ENCODE data around the gene C3orf22.
"Not testable (repeated sequence)": the region's sequence is repeated elsewhere in the genome, so short reads cannot be mapped to it uniquely, and the experiment has no call there.

Gene C3orf22

GRCh38 chr3:126542340-126543241, 16.1 kb downstream of the C3orf22 start:
- no peak for DNase-seq

- DNase-seq = no peak
Observed at GRCh38 chr3:126541628-126542339, 16.9 kb downstream of the C3orf22 start.

GRCh38 chr3:126540951-126541627, 17.6 kb downstream of the C3orf22 start:
- DNase-seq = no peak

GRCh38 chr3:126540342-126540849, 18.3 kb downstream of the C3orf22 start:
- DNase-seq = no peak

- no peak for DNase-seq
Observed at GRCh38 chr3:126539558-126540250, 19.0 kb downstream of the C3orf22 start.

DNA sequence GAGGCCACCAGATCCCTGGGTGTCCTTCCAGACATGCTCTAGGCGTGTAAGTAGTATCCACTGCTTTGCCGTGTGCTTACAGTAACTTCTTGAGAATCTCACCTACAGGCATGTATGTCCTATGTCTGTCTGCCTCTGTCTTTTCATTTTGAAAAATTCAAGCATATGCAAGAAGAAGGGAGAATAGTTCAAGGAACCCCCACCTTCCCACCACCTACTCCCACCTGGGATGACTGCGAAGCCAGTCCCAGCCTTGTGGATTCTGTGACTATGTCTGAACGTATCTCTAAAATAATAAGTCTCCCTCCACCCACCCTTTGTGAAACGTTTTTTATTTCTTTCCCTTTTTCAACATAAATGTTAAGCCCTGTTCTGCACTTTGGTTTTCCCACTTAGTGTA, 19.8 kb downstream of the C3orf22 start:
- no peak for DNase-seq

DNA sequence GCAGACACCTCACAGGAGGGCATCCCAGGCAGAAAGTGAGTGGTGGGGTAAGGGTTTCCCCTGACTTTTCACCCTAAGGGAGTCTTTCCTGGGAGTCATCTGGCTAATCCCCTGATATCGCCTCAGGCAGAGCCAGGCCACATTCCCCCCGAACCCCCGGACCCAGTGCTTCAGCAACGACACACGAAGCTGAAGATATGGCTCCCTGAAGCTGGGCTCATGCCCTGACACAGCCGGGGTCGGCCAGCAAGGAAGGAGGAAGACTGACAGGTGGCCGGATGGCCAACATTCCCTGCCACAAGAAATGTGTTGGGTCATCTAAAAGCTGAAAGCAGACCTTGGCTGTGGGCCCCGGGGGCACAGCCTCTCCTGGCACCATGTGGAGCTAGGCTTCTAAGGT, 20.4 kb downstream of the C3orf22 start:
- no peak for DNase-seq

- DNase-seq = no peak
Observed at GRCh38 chr3:126537730-126538281, 20.9 kb downstream of the C3orf22 start.

- no peak for DNase-seq
Observed at GRCh38 chr3:126537116-126537729, 21.5 kb downstream of the C3orf22 start.

GRCh38 chr3:126536126-126536525, 22.6 kb downstream of the C3orf22 start:
- no peak for DNase-seq

DNA sequence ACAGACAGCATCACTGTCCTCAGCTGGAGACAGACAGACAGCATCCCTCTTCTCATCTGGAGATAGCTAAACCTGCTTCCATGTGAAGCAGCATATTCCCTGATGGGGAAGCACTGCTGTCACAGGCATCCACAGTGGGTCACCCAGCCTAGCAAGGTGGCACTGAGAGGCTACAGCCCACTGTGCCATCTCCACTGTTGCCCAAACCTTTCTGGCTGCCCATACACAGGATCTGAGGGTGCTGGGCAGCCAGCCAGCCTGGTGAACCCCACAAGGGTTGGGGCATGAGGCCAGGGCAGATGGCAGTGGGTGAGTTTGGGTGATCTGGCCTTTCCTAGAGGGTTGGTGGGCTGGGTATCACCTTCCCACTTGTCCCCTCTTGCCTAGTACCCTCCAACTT, 23.1 kb downstream of the C3orf22 start:
- no peak for DNase-seq

- not testable (repeated sequence) for DNase-seq
Observed at GRCh38 chr3:126534716-126535115, 24.0 kb downstream of the C3orf22 start.

- no peak for DNase-seq
Observed at GRCh38 chr3:126533506-126533905, 25.2 kb downstream of the C3orf22 start.

- DNase-seq = no peak
Observed at GRCh38 chr3:126531051-126531330, 27.7 kb downstream of the C3orf22 start.

- DNase-seq = no peak
Observed at GRCh38 chr3:126530171-126531050, 28.3 kb downstream of the C3orf22 start.

- DNase-seq = no peak
Observed at GRCh38 chr3:126529585-126530170, 29.1 kb downstream of the C3orf22 start.

DNA sequence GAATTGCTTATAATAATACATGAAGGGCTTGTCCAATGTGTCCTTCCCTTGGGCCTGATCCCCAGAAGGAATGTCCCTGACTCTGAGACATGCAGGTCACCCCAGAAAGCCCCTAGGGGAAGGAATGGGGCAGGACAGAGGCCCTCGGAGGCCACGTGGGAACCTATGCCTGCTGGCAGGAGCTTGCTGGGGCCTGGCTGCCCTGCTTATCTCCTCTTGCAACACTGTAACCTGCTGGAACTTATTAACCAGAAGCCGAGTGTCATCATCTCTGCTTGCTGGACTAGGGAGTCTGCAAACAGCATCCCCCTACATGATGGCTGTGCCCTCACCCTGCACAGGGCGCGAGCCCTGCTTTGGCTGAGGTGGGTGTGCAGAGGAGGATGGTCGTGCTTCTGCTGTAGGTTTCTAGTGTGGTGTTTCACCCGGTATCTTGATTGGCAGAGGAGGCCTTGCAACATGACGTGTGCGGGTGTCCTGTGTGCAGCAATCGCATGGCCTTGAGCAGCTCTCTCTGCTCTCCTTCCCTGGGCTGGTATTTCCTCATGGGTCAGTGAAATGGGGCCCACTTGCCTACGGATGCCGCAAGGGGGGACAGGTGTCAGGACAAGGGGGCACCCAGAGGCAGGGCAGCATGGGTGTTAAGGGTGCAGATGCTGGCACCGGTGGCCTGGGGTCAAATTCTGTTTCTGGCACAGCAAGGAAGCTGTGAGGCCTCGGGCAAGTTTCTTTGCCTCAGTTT, 29.8 kb downstream of the C3orf22 start:
- no peak for DNase-seq

- no peak for DNase-seq
Observed at GRCh38 chr3:126528419-126528799, 30.3 kb downstream of the C3orf22 start.

GRCh38 chr3:126527455-126528211, 31.1 kb downstream of the C3orf22 start:
- no peak for DNase-seq

Measured in NCI-H187 treated with DMSO at 0.1 percent for 48 hours (cell line).